IMR-90 (cell line): ENCODE measurements around the gene ADGRF1. TPM values are rescaled to one million over a fixed set of nuclear protein-coding genes. Genes with fewer than 3 reads are reported as not detected.

Experiments
- ATAC-seq: fragments of 200-7000 bp; cut with Tn5 transposase; 2 replicates; pipeline ENCODE4 v1.9.1; 2020; ENCODE audit warnings: low read depth, mild to moderate bottlenecking, moderate library complexity
- BruUV-seq: library from RNA; stranded (reverse); fragments of 400-500 nt; replicated peaks from 2 replicates; lab custom pipeline; 2021; lab: Mats Ljungman, UMichigan
- CTCF ChIA-PET: fragments of 300-600 bp; formaldehyde crosslinking; extraction: SDS; loops from one replicate; lab custom pipeline; 2021; ENCODE audit warnings: antibody characterized with exemption; lab: Yijun Ruan, JAX
- POLR2A ChIA-PET: fragments of 300-600 bp; sonication (Branson Sonifier 250); formaldehyde crosslinking; loops from one replicate; lab custom pipeline; 2022; ENCODE audit warnings: antibody characterized with exemption; ENCODE audit not compliant: unreplicated experiment; lab: Charles Lee
- DNase-seq: peaks from one replicate; pipeline ENCODE4 v3.0.0; 2013
- H2AFZ ChIP-seq: replicated peaks from 2 replicates; pipeline ENCODE3; 2013; ENCODE audit warnings: low read length, mild to moderate bottlenecking; ENCODE audit not compliant: poor library complexity
- H2AK5ac ChIP-seq: 2 replicates; pipeline ENCODE4 v1.6.1; 2013; ENCODE audit warnings: low read depth, low read length, inconsistent platforms
- H2AK9ac ChIP-seq: replicated peaks from 2 replicates; pipeline ENCODE3; 2013; ENCODE audit warnings: mild to moderate bottlenecking, low read depth, low read length, moderate library complexity; ENCODE audit not compliant: poor library complexity
- H2BK120ac ChIP-seq: 2 replicates; pipeline ENCODE4 v1.6.1; 2013; ENCODE audit warnings: low read depth, low read length, inconsistent platforms
- H2BK15ac ChIP-seq: 3 replicates; pipeline ENCODE4 v1.6.1; 2013; ENCODE audit warnings: low read depth, low read length, inconsistent platforms
- H2BK20ac ChIP-seq: 2 replicates; pipeline ENCODE4 v1.6.1; 2013; ENCODE audit warnings: low read depth, mild to moderate bottlenecking, inconsistent platforms, low read length, moderate library complexity
- H2BK5ac ChIP-seq: 2 replicates; pipeline ENCODE4 v1.6.1; 2013; ENCODE audit warnings: mild to moderate bottlenecking, low read depth, low read length, inconsistent platforms; ENCODE audit not compliant: poor library complexity, severe bottlenecking
- H3K14ac ChIP-seq: replicated peaks from 2 replicates; pipeline ENCODE4 v1.6.1; 2013; ENCODE audit warnings: low read depth, low read length, inconsistent platforms
- H3K18ac ChIP-seq: 2 replicates; pipeline ENCODE4 v1.6.1; 2013; ENCODE audit warnings: low read depth, low read length, control low read depth
- H3K23ac ChIP-seq: 2 replicates; pipeline ENCODE4 v1.6.1; 2013; ENCODE audit warnings: low read depth, low read length, inconsistent platforms
- H3K27ac ChIP-seq: 2 replicates; pipeline ENCODE4 v1.5.1; 2013; ENCODE audit warnings: mild to moderate bottlenecking, control low read depth, low read length; ENCODE audit not compliant: insufficient read depth
- H3K27me3 ChIP-seq: 2 replicates; pipeline ENCODE4 v1.6.1; 2013; ENCODE audit warnings: low read length; ENCODE audit not compliant: control insufficient read depth, insufficient read depth
- H3K36me3 ChIP-seq: 2 replicates; pipeline ENCODE4 v1.6.1; 2013; ENCODE audit warnings: low read length, mixed read lengths; ENCODE audit not compliant: control insufficient read depth, insufficient read depth
- H3K4ac ChIP-seq: 2 replicates; pipeline ENCODE4 v1.6.1; 2013; ENCODE audit warnings: low read depth, low read length, inconsistent platforms
- H3K4me1 ChIP-seq: 2 replicates; pipeline ENCODE4 v1.6.1; 2013; ENCODE audit warnings: low read length, mixed read lengths; ENCODE audit not compliant: control insufficient read depth, insufficient read depth
- H3K4me2 ChIP-seq: 2 replicates; pipeline ENCODE4 v1.6.1; 2013; ENCODE audit warnings: low read depth, mild to moderate bottlenecking, control low read depth, low read length, moderate library complexity
- H3K4me3 ChIP-seq: 2 replicates; pipeline ENCODE4 v1.5.1; 2013; ENCODE audit warnings: low read depth, mild to moderate bottlenecking, control low read depth, low read length, moderate library complexity; ENCODE audit not compliant: insufficient read depth
- H3K56ac ChIP-seq: 2 replicates; pipeline ENCODE4 v1.6.1; 2013; ENCODE audit warnings: low read length, inconsistent platforms; ENCODE audit not compliant: insufficient read depth; ENCODE audit errors: extremely low read depth
- H3K79me1 ChIP-seq, 2 experiments: 2 replicates each; pipeline ENCODE4 v1.6.1; 2013; ENCODE audit warnings: low read length in 2 of 2, inconsistent platforms in 1 of 2, low read depth in 1 of 2
- H3K9ac ChIP-seq: 2 replicates; pipeline ENCODE4 v1.6.1; 2013; ENCODE audit warnings: low read depth, low read length, control low read depth
- H3K9me1 ChIP-seq: 2 replicates; pipeline ENCODE4 v1.6.1; 2013; ENCODE audit warnings: low read length, inconsistent platforms; ENCODE audit not compliant: insufficient read depth
- H3K9me3 ChIP-seq: 2 replicates; pipeline ENCODE4 v1.6.1; 2013; ENCODE audit warnings: low read length; ENCODE audit not compliant: control insufficient read depth, insufficient read depth
- H4K20me1 ChIP-seq: 2 replicates; pipeline ENCODE4 v1.6.1; 2013; ENCODE audit warnings: low read length, inconsistent platforms; ENCODE audit not compliant: insufficient read depth
- H4K5ac ChIP-seq: 2 replicates; pipeline ENCODE4 v1.6.1; 2013; ENCODE audit warnings: mild to moderate bottlenecking, low read depth, low read length, control low read depth
- H4K8ac ChIP-seq, 2 experiments: 2 replicates each; pipeline ENCODE4 v1.6.1; 2013; ENCODE audit warnings: low read depth in 2 of 2, low read length in 2 of 2, control low read depth in 1 of 2, inconsistent platforms in 1 of 2
- H4K91ac ChIP-seq: 2 replicates; pipeline ENCODE4 v1.6.1; 2013; ENCODE audit warnings: low read depth, low read length, inconsistent platforms; ENCODE audit not compliant: insufficient read depth
- CEBPB ChIP-seq: IDR thresholded peaks from 2 replicates; pipeline ENCODE4 v1.6.1; 2012; ENCODE audit warnings: low read depth, low read length, improper control_type of control experiment
- CTCF ChIP-seq: conservative IDR thresholded peaks from 2 replicates; pipeline ENCODE4 v1.5.1; 2012; ENCODE audit warnings: mild to moderate bottlenecking, low read depth, low read length, improper control_type of control experiment
- ELK1 ChIP-seq: fragments of 150-350 bp; IDR thresholded peaks from 2 replicates; pipeline ENCODE4 v1.6.1; 2016; ENCODE audit warnings: low read depth, mild to moderate bottlenecking, low read length, moderate library complexity, borderline replicate concordance
- FOS ChIP-seq: fragments of 150-350 bp; IDR thresholded peaks from 2 replicates; pipeline ENCODE4 v1.6.1; 2016; ENCODE audit warnings: low read depth, low read length
- MAZ ChIP-seq: IDR thresholded peaks from 2 replicates; pipeline ENCODE4 v1.6.1; 2012; ENCODE audit warnings: low read depth, mild to moderate bottlenecking, low read length, improper control_type of control experiment, moderate library complexity, borderline replicate concordance
- MXI1 ChIP-seq: IDR thresholded peaks from 2 replicates; pipeline ENCODE4 v1.6.1; 2012; ENCODE audit warnings: low read depth, mild to moderate bottlenecking, low read length, moderate library complexity, borderline replicate concordance
- NFE2L2 ChIP-seq: fragments of 150-350 bp; IDR thresholded peaks from 2 replicates; pipeline ENCODE4 v1.6.1; 2016; ENCODE audit warnings: low read depth, mild to moderate bottlenecking, low read length
- RAD21 ChIP-seq: IDR thresholded peaks from 2 replicates; pipeline ENCODE4 v1.6.1; 2012; ENCODE audit warnings: low read length, improper control_type of control experiment
- RCOR1 ChIP-seq: IDR thresholded peaks from 2 replicates; pipeline ENCODE4 v1.6.1; 2012; ENCODE audit warnings: mild to moderate bottlenecking, low read length, improper control_type of control experiment; ENCODE audit not compliant: insufficient replicate concordance
- RFX5 ChIP-seq: IDR thresholded peaks from 2 replicates; pipeline ENCODE4 v1.8.0; 2012; ENCODE audit warnings: low read depth, mild to moderate bottlenecking, low read length, moderate library complexity
- SMC3 ChIP-seq: fragments of 150-350 bp; IDR thresholded peaks from 2 replicates; pipeline ENCODE4 v1.6.1; 2016; ENCODE audit warnings: low read depth, mild to moderate bottlenecking, antibody characterized with exemption, low read length, moderate library complexity
- USF2 ChIP-seq: fragments of 150-350 bp; IDR thresholded peaks from 2 replicates; pipeline ENCODE4 v1.6.1; 2017; ENCODE audit warnings: mild to moderate bottlenecking, antibody characterized with exemption, low read length, low read depth
- WGBS, 2 experiments: methylation state at CpG; one replicate each; pipeline versions ENCODE4 v1.1.5 to v1.1.7; 2013; ENCODE audit warnings: missing lambda C conversion rate in 2 of 2; ENCODE audit not compliant: insufficient read length in 1 of 2; ENCODE audit errors: extremely low coverage in 2 of 2; 5-methylcytosine and 5-hydroxymethylcytosine counted together
- dilution Hi-C: fragments of 300-500 bp; cut with HindIII; formaldehyde crosslinking; loops from one replicate; pipeline ENCODE4 v1.14.3; 2018; ENCODE audit warnings: low sequenced_read_pairs; ENCODE audit not compliant: unreplicated experiment
- in situ Hi-C: fragments of 300-500 bp; cut with MboI; formaldehyde crosslinking; loops from 3 replicates; pipeline ENCODE4 v1.14.3; 2019; ENCODE audit warnings: low sequenced_read_pairs, inconsistent platforms, mixed read lengths
- intact Hi-C: fragments of 100-400 bp; cut with micrococcal nuclease; formaldehyde crosslinking; loops from 2 replicates; pipeline ENCODE4 v1.10.0; 2022
- polyA plus RNA-seq, 3 experiments: library from polyadenylated mRNA; depleted of rRNA; stranded (reverse); fragments of >200 nt; gene quantifications; 2 replicates each; pipeline ENCODE4 v1.2.3, GENCODE V29; 2012; ENCODE audit warnings: low replicate concordance in 1 of 3
- total RNA-seq: library from RNA; depleted of rRNA; stranded (reverse); fragments of >200 nt; gene quantifications from 2 replicates; pipeline ENCODE4 v1.2.3, GENCODE V29; 2012

Gene ADGRF1
- total and polyA plus RNA-seq, 2 of the 4 experiments (the other 2 are of a cell fraction) = not detected

- no peak for TF ChIP-seq RFX5
Measured at GRCh38 chr6:47042275-47042791, at the start of gene ADGRF1 (continued).

- Histone ChIP-seq H2AK9ac (no peak overlapping the region), H3K27me3 (peaks cover 11% of the 10 kb centered on the region), H3K4me3 (no peak overlapping the region), H2BK120ac (no peak overlapping the region), H3K36me3 (no peaks in the 10 kb centered on the region), H3K23ac (no peak overlapping the region), H4K20me1 (no peaks in the 10 kb centered on the region), H3K9me3 (no peaks in the 10 kb centered on the region), H3K27ac (no peak overlapping the region), H3K14ac (no peak overlapping the region), H2BK15ac (no peak overlapping the region), H3K79me1 (no peaks in the 10 kb centered on the region), H3K4ac (no peak overlapping the region), H3K18ac (no peak overlapping the region), H4K5ac (no peak overlapping the region), H4K91ac (no peak overlapping the region), H2AK5ac (no peak overlapping the region), H3K9me1 (no peaks in the 10 kb centered on the region), H3K4me1 (no peaks in the 10 kb centered on the region), H2BK20ac (no peak overlapping the region), H2AFZ (no peak overlapping the region), H3K9ac (no peak overlapping the region), H4K8ac (no peak overlapping the region), H3K4me2 (no peak overlapping the region), H3K56ac (no peak overlapping the region), H2BK5ac (no peak overlapping the region)
- POLR2A ChIA-PET = no interaction called here
- no peak for TF ChIP-seq RAD21
- TF ChIP-seq MXI1 = no peak
- no peak for TF ChIP-seq ELK1
- no peak for TF ChIP-seq MAZ
- no peak for TF ChIP-seq SMC3
- no peak for TF ChIP-seq FOS
- TF ChIP-seq CEBPB = no peak
- no peak for TF ChIP-seq NFE2L2
- TF ChIP-seq CTCF = no peak
- no peak for TF ChIP-seq RFX5
- no peak for TF ChIP-seq USF2
- no peak for TF ChIP-seq RCOR1
- no peak for ATAC-seq
- no TSS peak for BruUV-seq
- 83% methylated on average over 2 of the region's 6 CpGs; no CpG with 5 or more reads in 1 of the 2 experiments for WGBS, 2 experiments
- no peak for DNase-seq
- dilution Hi-C loops = no loop called here
- in situ Hi-C loops = no loop called here
- intact Hi-C loops = no loop called here
- CTCF ChIA-PET = interaction anchor here (1.9 kb wide), 1 partner anchor 219 kb away, joined by 10 read pairs; the partner anchor contains the start of gene TNFRSF21
Measured at GRCh38 chr6:47090881-47091280, 48.7 kb upstream of the ADGRF1 start.
